Activated CD8-positive, alpha-beta T cell treated with anti-CD3 and anti-CD28 coated beads, Interleukin-2, amount 10 ng/mL, durations not matched to agents 7 days and 5 days (primary cell): Measurements from ENCODE around the gene TAS2R42. TPM values are rescaled to one million over a fixed set of nuclear protein-coding genes. Genes with fewer than 3 reads are reported as not detected.
A peak's percentile ranks its signal among the peaks of the same experiment; 100 is the strongest.

ENCODE experiments used
- ATAC-seq: fragments of 150-1000 bp; cut with Tn5 transposase; one replicate; pipeline ENCODE4 v1.10.0; 2021; ENCODE audit warnings: moderate library complexity
- CTCF ChIA-PET: fragments of 350-600 bp; sonication (Branson Sonifier 250); formaldehyde crosslinking; loops from one replicate; lab custom pipeline; 2021; ENCODE audit warnings: antibody characterized with exemption; lab: Charles Lee
- POLR2A ChIA-PET: fragments of 350-600 bp; sonication (Branson Sonifier 250); formaldehyde crosslinking; loops from one replicate; lab custom pipeline; 2021; ENCODE audit warnings: antibody characterized with exemption; lab: Charles Lee
- DNase-seq: peaks from one replicate; pipeline ENCODE4 v3.0.0-alpha.2; 2020
- H3K27ac Mint-ChIP-seq: one replicate; pipeline ENCODE4 v1.8.0; 2021; ENCODE audit warnings: mild to moderate bottlenecking, mixed read lengths
- H3K27me3 Mint-ChIP-seq: one replicate; pipeline ENCODE4 v1.8.0; 2021; ENCODE audit warnings: low read depth, mixed read lengths
- H3K36me3 Mint-ChIP-seq: one replicate; pipeline ENCODE4 v1.8.0; 2021; ENCODE audit warnings: low read depth, mixed read lengths
- H3K4me1 Mint-ChIP-seq: one replicate; pipeline ENCODE4 v1.8.0; 2021; ENCODE audit warnings: low read depth, mixed read lengths
- H3K4me3 Mint-ChIP-seq: one replicate; pipeline ENCODE4 v1.8.0; 2021; ENCODE audit warnings: mild to moderate bottlenecking, mixed read lengths
- H3K9me3 Mint-ChIP-seq: one replicate; pipeline ENCODE4 v1.8.0; 2022; ENCODE audit warnings: mixed read lengths; ENCODE audit not compliant: insufficient read depth
- total RNA-seq, 2 experiments: library from RNA; stranded (reverse); gene quantifications; one replicate each; pipeline ENCODE4 v1.2.3, GENCODE V29; 2021

The TAS2R42 gene
- total RNA-seq, 2 experiments from 2014 or later: not detected

GRCh38 chr12:11171969-11172675 is 14.6 kb downstream of the TAS2R42 start:
- H3K4me1 Mint-ChIP-seq: peaks cover 47% of the 10 kb centered on the region
- H3K27ac Mint-ChIP-seq: peak overlapping the region; percentile 100
- CTCF ChIA-PET: interaction anchor here (0.6 to 1.7 kb wide), 5 partner anchors 8 to 422 kb away, joined by 3 to 5 read pairs (median 3); no protein-coding TSS in a partner anchor
- H3K27me3 Mint-ChIP-seq: no peaks in the 10 kb centered on the region
- peaks cover 71% of the 10 kb centered on the region for H3K36me3 Mint-ChIP-seq
- peak overlapping the region; percentile 97 for H3K4me3 Mint-ChIP-seq
- H3K9me3 Mint-ChIP-seq: no peaks in the 10 kb centered on the region
- ATAC-seq (no peak), DNase-seq (no peak)
- POLR2A ChIA-PET: interaction anchor here (0.8 to 2.5 kb wide), 14 partner anchors 9 to 1305 kb away, joined by 3 to 20 read pairs (median 6); partner anchors contain the start of gene MAGOHB

- peak; percentile 98 for ATAC-seq
- DNase-seq: peak; percentile 93
- Mint-ChIP-seq H3K27ac (peak within 1 kb of the TSS; percentile 100), H3K36me3 (peaks cover 71% of the 10 kb centered on the region), H3K4me3 (peak within 1 kb of the TSS; percentile 97), H3K4me1 (peaks cover 54% of the 10 kb centered on the region), H3K9me3 (no peaks in the 10 kb centered on the region), H3K27me3 (no peaks in the 10 kb centered on the region)
- POLR2A ChIA-PET: interaction anchor here (0.6 to 2.5 kb wide), 19 partner anchors 8 to 1305 kb away, joined by 3 to 20 read pairs (median 4); partner anchors contain the start of gene MAGOHB
- CTCF ChIA-PET: interaction anchor here (0.9 to 1.7 kb wide), 8 partner anchors 8 to 493 kb away, joined by 3 to 5 read pairs (median 4); no protein-coding TSS in a partner anchor
Observed at GRCh38 chr12:11171145-11171968, 15.4 kb downstream of the TAS2R42 start, which contains the start of gene SMIM10L1. SMIM10L1 (plus strand) TSS chr12:11171194; CDS start chr12:11171357, 163 bp downstream.

GRCh38 chr12:11170810-11171144 is 16.0 kb downstream of the TAS2R42 start:
- CTCF ChIA-PET: interaction anchor here (0.9 to 1.7 kb wide), 5 partner anchors 8 to 492 kb away, joined by 3 to 5 read pairs (median 4); no protein-coding TSS in a partner anchor

GRCh38 chr12:11166300-11166699 is 20.4 kb downstream of the TAS2R42 start:
- Mint-ChIP-seq H3K27ac (no peak overlapping the region), H3K4me3 (no peak overlapping the region), H3K27me3 (no peaks in the 10 kb centered on the region), H3K36me3 (peaks cover 71% of the 10 kb centered on the region), H3K4me1 (peaks cover 52% of the 10 kb centered on the region), H3K9me3 (no peaks in the 10 kb centered on the region)
- ATAC-seq (no peak), DNase-seq (no peak)
- ChIA-PET POLR2A (no interaction called here), CTCF (no interaction called here)

More at GRCh38 chr12:11170810-11171144, 16.0 kb downstream of the TAS2R42 start:
- peaks cover 71% of the 10 kb centered on the region for H3K36me3 Mint-ChIP-seq
- no peaks in the 10 kb centered on the region for H3K27me3 Mint-ChIP-seq
- H3K4me3 Mint-ChIP-seq: peak overlapping the region; percentile 97
- ATAC-seq (no peak), DNase-seq (no peak)
- no peaks in the 10 kb centered on the region for H3K9me3 Mint-ChIP-seq
- POLR2A ChIA-PET: interaction anchor here (0.6 to 2.5 kb wide), 14 partner anchors 8 to 1304 kb away, joined by 3 to 20 read pairs (median 4); partner anchors contain the start of gene MAGOHB
- H3K4me1 Mint-ChIP-seq: peaks cover 58% of the 10 kb centered on the region
- peak overlapping the region; percentile 100 for H3K27ac Mint-ChIP-seq

GRCh38 chr12:11164384-11164783 is 22.4 kb downstream of the TAS2R42 start:
- DNase-seq: no peak
- no peaks in the 10 kb centered on the region for H3K27me3 Mint-ChIP-seq
- ATAC-seq: no peak
- H3K4me1 Mint-ChIP-seq: peaks cover 41% of the 10 kb centered on the region
- POLR2A ChIA-PET: no interaction called here
- CTCF ChIA-PET: interaction anchor here (1.4 kb wide), 1 partner anchor 8 kb away, joined by 4 read pairs; no protein-coding TSS in a partner anchor
- H3K4me3 Mint-ChIP-seq: no peak overlapping the region
- peaks cover 77% of the 10 kb centered on the region for H3K36me3 Mint-ChIP-seq
- H3K9me3 Mint-ChIP-seq: no peaks in the 10 kb centered on the region
- no peak overlapping the region for H3K27ac Mint-ChIP-seq

- CTCF ChIA-PET: interaction anchor here (1.1 kb wide), 1 partner anchor 9 kb away, joined by 4 read pairs; the partner anchor contains the start of gene SMIM10L1
- no peak overlapping the region for H3K27ac Mint-ChIP-seq
- H3K27me3 Mint-ChIP-seq: no peaks in the 10 kb centered on the region
- POLR2A ChIA-PET: interaction anchor here (0.6 to 2.3 kb wide), 2 partner anchors 9 to 20 kb away, joined by 3 to 14 read pairs; partner anchors contain the start of gene SMIM10L1
- peaks cover 73% of the 10 kb centered on the region for H3K36me3 Mint-ChIP-seq
- H3K4me1 Mint-ChIP-seq: peaks cover 25% of the 10 kb centered on the region
- H3K9me3 Mint-ChIP-seq: no peaks in the 10 kb centered on the region
- ATAC-seq (no peak), DNase-seq (no peak)
- H3K4me3 Mint-ChIP-seq: no peak overlapping the region
Observed at GRCh38 chr12:11162502-11162901, 24.2 kb downstream of the TAS2R42 start.

- Mint-ChIP-seq H3K36me3 (peaks cover 64% of the 10 kb centered on the region), H3K27me3 (no peaks in the 10 kb centered on the region), H3K9me3 (peaks cover 16% of the 10 kb centered on the region), H3K27ac (no peak overlapping the region), H3K4me1 (peaks cover 9% of the 10 kb centered on the region), H3K4me3 (no peak overlapping the region)
- ChIA-PET POLR2A (interaction anchor here (0.5 to 4.2 kb wide), 3 partner anchors 12 to 217 kb away, joined by 3 to 20 read pairs (median 3); partner anchors contain the start of gene SMIM10L1), CTCF (no interaction called here)
- DNase-seq (no peak), ATAC-seq (no peak)
Observed at GRCh38 chr12:11158885-11159444, 27.8 kb downstream of the TAS2R42 start.

GRCh38 chr12:11154400-11154925 is 32.3 kb downstream of the TAS2R42 start:
- no peaks in the 10 kb centered on the region for H3K27me3 Mint-ChIP-seq
- peaks cover 52% of the 10 kb centered on the region for H3K36me3 Mint-ChIP-seq
- H3K4me1 Mint-ChIP-seq: peaks cover 1% of the 10 kb centered on the region
- H3K4me3 Mint-ChIP-seq: no peak overlapping the region
- ChIA-PET POLR2A (no interaction called here), CTCF (interaction anchor here (1.1 kb wide), 1 partner anchor 383 kb away, joined by 3 read pairs; no protein-coding TSS in a partner anchor)
- ATAC-seq: no peak
- H3K27ac Mint-ChIP-seq: no peak overlapping the region
- no peak for DNase-seq
- peaks cover 24% of the 10 kb centered on the region for H3K9me3 Mint-ChIP-seq

- no peak for DNase-seq
- no peak for ATAC-seq
- peaks cover 43% of the 10 kb centered on the region for H3K36me3 Mint-ChIP-seq
- POLR2A ChIA-PET: no interaction called here
- CTCF ChIA-PET: no interaction called here
- H3K27me3 Mint-ChIP-seq: no peaks in the 10 kb centered on the region
- no peak overlapping the region for H3K4me3 Mint-ChIP-seq
- H3K4me1 Mint-ChIP-seq: no peaks in the 10 kb centered on the region
- no peak overlapping the region for H3K27ac Mint-ChIP-seq
- H3K9me3 Mint-ChIP-seq: peaks cover 24% of the 10 kb centered on the region
Observed at GRCh38 chr12:11152725-11153124, 34.0 kb downstream of the TAS2R42 start.

GRCh38 chr12:11150832-11151231 is 35.9 kb downstream of the TAS2R42 start:
- CTCF ChIA-PET: no interaction called here
- H3K27me3 Mint-ChIP-seq: no peaks in the 10 kb centered on the region
- H3K9me3 Mint-ChIP-seq: peaks cover 20% of the 10 kb centered on the region
- POLR2A ChIA-PET: no interaction called here
- H3K27ac Mint-ChIP-seq: no peak overlapping the region
- H3K36me3 Mint-ChIP-seq: peaks cover 40% of the 10 kb centered on the region
- no peak overlapping the region for H3K4me3 Mint-ChIP-seq
- ATAC-seq (no peak), DNase-seq (no peak)
- H3K4me1 Mint-ChIP-seq: no peaks in the 10 kb centered on the region

- ChIA-PET CTCF (no interaction called here), POLR2A (no interaction called here)
- no peaks in the 10 kb centered on the region for H3K4me1 Mint-ChIP-seq
- H3K36me3 Mint-ChIP-seq: peaks cover 45% of the 10 kb centered on the region
- H3K27ac Mint-ChIP-seq: no peak overlapping the region
- peaks cover 24% of the 10 kb centered on the region for H3K9me3 Mint-ChIP-seq
- no peak for ATAC-seq
- no peak overlapping the region for H3K4me3 Mint-ChIP-seq
- no peak for DNase-seq
- no peaks in the 10 kb centered on the region for H3K27me3 Mint-ChIP-seq
Observed at GRCh38 chr12:11147420-11147819, 39.3 kb downstream of the TAS2R42 start.
